Measurements from ENCODE around the gene ACAP1. TPM values are rescaled to one million over a fixed set of nuclear protein-coding genes. Genes with fewer than 3 reads are reported as not detected.
A peak's percentile ranks its signal among the peaks of the same experiment; 100 is the strongest.

Gene ACAP1
- polyA plus RNA-seq, 3 donors from 2014 or later, result 137 to 227 (median 214) TPM

- Mint-ChIP-seq H3K4me3 (peak overlapping the region; percentile 27 to 86 (median 59)), H3K9me3 (no peaks in the 10 kb centered on the region), H3K27me3 (ENCODE audit: low read depth in 3 of 3) (peaks cover 8 to 19% (median 15%) of the 10 kb centered on the region in 3 donors), H3K36me3 (peaks cover 0 to 4% (median 0%) of the 10 kb centered on the region in 3 donors), H3K4me1 (peaks cover 21 to 26% of the 10 kb centered on the region in 2 donors), H3K27ac (peak overlapping the region in 1 of 6 donors; percentile 64)
- DNase-seq, result peak; percentile 65 to 71 (median 69)
Observed at GRCh38 chr17:7296189-7296861, 40.0 kb upstream of the ACAP1 start.

- Mint-ChIP-seq H3K4me1 (peaks cover 14% of the 10 kb centered on the region in 2 donors), H3K4me3 (peak overlapping the region in 1 of 5 donors; percentile 41), H3K36me3 (peaks cover 0 to 6% (median 0%) of the 10 kb centered on the region in 3 donors), H3K27me3 (ENCODE audit: low read depth in 3 of 3) (peaks cover 14 to 25% (median 17%) of the 10 kb centered on the region in 3 donors), H3K9me3 (peaks cover 0 to 2% (median 0%) of the 10 kb centered on the region in 6 donors), H3K27ac (peak overlapping the region in 1 of 6 donors; percentile 14)
- DNase-seq, result no peak
Observed at GRCh38 chr17:7304179-7304578, 32.1 kb upstream of the ACAP1 start.

DNA sequence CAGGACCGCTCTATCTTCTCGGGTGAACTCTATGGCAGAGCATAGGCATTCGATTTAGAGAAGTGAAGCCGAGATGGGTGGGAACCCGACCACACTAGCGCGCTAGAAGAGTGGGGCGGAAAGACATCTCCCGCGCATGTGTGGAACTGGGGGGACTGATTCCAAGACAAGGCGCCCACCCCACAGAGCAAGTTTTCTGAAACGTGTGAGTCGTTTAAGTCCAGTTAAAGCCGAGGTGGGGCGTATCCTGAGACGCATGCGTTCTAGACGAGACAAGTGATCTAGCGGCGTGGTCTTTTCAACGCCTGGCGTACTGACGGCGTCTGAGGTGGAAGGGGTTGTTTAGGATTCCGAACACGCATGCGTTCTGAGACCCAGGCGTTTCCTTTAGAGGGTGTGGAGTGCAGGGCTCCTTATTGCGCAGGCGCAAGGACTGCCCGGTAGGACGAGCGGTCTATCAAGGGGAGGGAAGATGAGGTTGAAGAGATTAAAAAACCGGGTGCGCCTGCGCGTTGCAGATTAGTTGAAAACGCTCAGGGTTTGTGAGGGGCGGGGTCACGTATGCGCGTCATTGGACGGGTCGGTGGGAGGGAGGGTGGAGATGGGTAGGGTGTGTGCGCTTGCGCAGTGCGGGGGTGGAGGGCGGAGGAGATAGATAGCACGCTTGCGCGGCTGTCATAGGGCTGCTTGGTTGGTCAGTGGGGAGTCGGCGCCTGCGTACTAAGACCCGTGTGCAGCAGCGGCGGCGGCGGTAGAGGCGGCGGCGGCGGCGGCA lies 29.2 kb upstream of the ACAP1 start, which contains the start of gene EIF5A:
Gene EIF5A, plus strand, starts transcription at position 718 of the 775 bp plus-strand sequence. CDS start 2,008 bp downstream, outside the sequence.
- Mint-ChIP-seq H3K27me3 (ENCODE audit: low read depth in 3 of 3) (peaks cover 18 to 30% (median 22%) of the 10 kb centered on the region in 3 donors), H3K36me3 (peaks cover 17 to 29% (median 18%) of the 10 kb centered on the region in 3 donors), H3K27ac (peak within 1 kb of the TSS; percentile 96 to 100 (median 99)), H3K4me1 (peaks cover 35 to 41% of the 10 kb centered on the region in 2 donors), H3K9me3 (peaks cover 0 to 2% (median 0%) of the 10 kb centered on the region in 6 donors), H3K4me3 (peak within 1 kb of the TSS; percentile 91 to 97 (median 93))
- DNase-seq, result peak; percentile 100

DNA sequence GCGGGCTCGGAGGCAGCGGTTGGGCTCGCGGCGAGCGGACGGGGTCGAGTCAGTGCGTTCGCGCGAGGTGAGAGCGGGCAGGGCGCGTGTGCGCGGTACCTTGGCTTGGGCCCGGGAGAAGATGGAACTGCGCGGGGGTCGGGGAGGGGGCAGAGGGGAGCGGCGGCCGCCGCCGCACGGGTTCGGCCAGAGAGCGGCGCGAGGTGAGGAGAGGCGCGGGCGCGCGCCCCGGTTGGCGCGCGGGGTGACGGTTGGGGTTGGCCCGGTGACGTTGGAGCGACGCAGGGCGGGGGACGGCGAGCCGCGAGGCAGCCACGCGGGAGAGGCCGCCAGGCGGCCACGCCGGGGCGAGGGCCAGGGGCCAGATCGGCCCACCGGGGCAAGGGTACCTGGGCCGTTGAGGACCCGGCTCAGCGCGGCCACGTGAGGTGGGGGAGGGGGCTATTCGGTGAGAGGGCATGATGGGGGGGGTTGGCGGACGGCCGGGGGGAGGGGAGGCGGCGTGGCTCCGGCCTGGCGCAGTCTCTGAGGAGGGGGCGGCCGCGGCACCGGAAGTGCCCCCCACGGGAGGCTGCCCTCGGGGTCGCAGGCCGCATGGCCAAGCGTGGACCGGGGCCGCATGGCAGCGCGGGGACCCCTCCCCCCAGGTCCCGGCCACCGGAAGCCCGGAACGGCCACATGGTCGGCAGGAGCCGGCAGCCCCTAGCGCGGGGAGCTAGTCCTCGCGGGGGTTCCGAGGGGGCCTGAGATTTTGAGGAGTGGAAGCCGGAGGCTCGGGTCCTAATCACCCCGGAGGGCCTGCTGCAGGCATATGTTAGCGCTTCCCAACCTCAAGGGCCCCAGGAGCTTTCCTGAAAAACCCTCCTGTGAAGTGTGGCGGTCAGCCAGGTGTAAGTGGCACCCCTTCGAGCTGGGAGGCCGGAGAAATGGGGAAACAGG lies 28.4 kb upstream of the ACAP1 start:
- peaks cover 42 to 49% of the 10 kb centered on the region in 2 donors for H3K4me1 Mint-ChIP-seq
- H3K9me3 Mint-ChIP-seq, result peaks cover 0 to 2% (median 0%) of the 10 kb centered on the region in 6 donors
- H3K27ac Mint-ChIP-seq, result peak overlapping the region; percentile 96 to 100 (median 99)
- DNase-seq, result peak in 2 of 3 donors; percentile 23 to 35
- H3K4me3 Mint-ChIP-seq, result peak overlapping the region; percentile 91 to 97 (median 93)
- peaks cover 22 to 31% (median 24%) of the 10 kb centered on the region in 3 donors for H3K27me3 Mint-ChIP-seq (ENCODE audit: low read depth in 3 of 3)
- peaks cover 17 to 34% (median 18%) of the 10 kb centered on the region in 3 donors for H3K36me3 Mint-ChIP-seq

GRCh38 chr17:7308625-7309433 lies 27.5 kb upstream of the ACAP1 start:
- Mint-ChIP-seq H3K27ac (peak overlapping the region; percentile 95 to 100 (median 98)), H3K4me3 (peak overlapping the region; percentile 87 to 97 (median 93)), H3K36me3 (peaks cover 18 to 39% (median 19%) of the 10 kb centered on the region in 3 donors), H3K9me3 (peaks cover 0 to 2% (median 0%) of the 10 kb centered on the region in 6 donors), H3K27me3 (ENCODE audit: low read depth in 3 of 3) (peaks cover 25 to 35% (median 27%) of the 10 kb centered on the region in 3 donors), H3K4me1 (peaks cover 50 to 58% of the 10 kb centered on the region in 2 donors)
- DNase-seq, result peak; percentile 88 to 91 (median 89)

GRCh38 chr17:7309628-7310027 lies 26.7 kb upstream of the ACAP1 start:
- peak overlapping the region; percentile 87 to 97 (median 93) for H3K4me3 Mint-ChIP-seq
- peak overlapping the region; percentile 95 to 100 (median 98) for H3K27ac Mint-ChIP-seq
- H3K27me3 Mint-ChIP-seq (ENCODE audit: low read depth in 3 of 3), result peaks cover 29 to 40% (median 32%) of the 10 kb centered on the region in 3 donors
- H3K36me3 Mint-ChIP-seq, result peaks cover 18 to 39% (median 21%) of the 10 kb centered on the region in 3 donors
- H3K4me1 Mint-ChIP-seq, result peaks cover 58 to 66% of the 10 kb centered on the region in 2 donors
- no peak for DNase-seq
- peaks cover 0 to 2% (median 0%) of the 10 kb centered on the region in 6 donors for H3K9me3 Mint-ChIP-seq

DNA sequence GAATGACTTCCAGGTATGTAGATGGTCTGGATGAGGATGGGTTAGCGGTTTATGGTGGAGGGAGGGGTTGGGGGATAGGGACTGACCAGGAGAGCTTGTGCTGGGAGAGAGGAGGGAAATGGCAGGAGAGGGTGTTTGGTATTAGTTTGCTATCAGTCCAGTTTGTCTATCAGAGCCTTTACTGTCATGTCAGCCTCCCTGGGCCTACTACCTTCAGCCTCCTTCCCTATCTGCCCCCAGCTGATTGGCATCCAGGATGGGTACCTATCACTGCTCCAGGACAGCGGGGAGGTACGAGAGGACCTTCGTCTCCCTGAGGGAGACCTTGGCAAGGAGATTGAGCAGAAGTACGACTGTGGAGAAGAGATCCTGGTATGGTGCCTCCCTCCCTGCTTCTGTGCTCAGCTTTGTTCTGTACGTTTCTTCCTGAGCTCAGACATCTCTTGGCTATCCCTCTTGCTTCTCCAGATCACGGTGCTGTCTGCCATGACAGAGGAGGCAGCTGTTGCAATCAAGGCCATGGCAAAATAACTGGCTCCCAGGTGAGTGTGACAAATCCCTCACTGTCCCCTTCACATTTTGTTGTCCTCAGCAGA lies 25.1 kb upstream of the ACAP1 start:
- Mint-ChIP-seq H3K4me3 (peak overlapping the region in 1 of 5 donors; percentile 27), H3K4me1 (peaks cover 68 to 77% of the 10 kb centered on the region in 2 donors), H3K27ac (peak overlapping the region; percentile 95 to 100 (median 98)), H3K27me3 (ENCODE audit: low read depth in 3 of 3) (peaks cover 33 to 42% (median 34%) of the 10 kb centered on the region in 3 donors), H3K9me3 (peaks cover 0 to 2% (median 0%) of the 10 kb centered on the region in 6 donors), H3K36me3 (peaks cover 18 to 39% (median 21%) of the 10 kb centered on the region in 3 donors)
- DNase-seq, result no peak

GRCh38 chr17:7312432-7313087 lies 23.8 kb upstream of the ACAP1 start:
- DNase-seq, result no peak
- Mint-ChIP-seq H3K36me3 (peaks cover 18 to 41% (median 21%) of the 10 kb centered on the region in 3 donors), H3K4me3 (peak overlapping the region in 4 of 5 donors; percentile 38 to 82 (median 69)), H3K4me1 (peaks cover 66 to 76% of the 10 kb centered on the region in 2 donors), H3K27ac (peak overlapping the region; percentile 84 to 92 (median 90)), H3K27me3 (ENCODE audit: low read depth in 3 of 3) (peaks cover 27 to 34% (median 28%) of the 10 kb centered on the region in 3 donors), H3K9me3 (no peaks in the 10 kb centered on the region)

- H3K36me3 Mint-ChIP-seq, result peaks cover 18 to 45% (median 21%) of the 10 kb centered on the region in 3 donors
- no peaks in the 10 kb centered on the region for H3K9me3 Mint-ChIP-seq
- H3K27me3 Mint-ChIP-seq (ENCODE audit: low read depth in 3 of 3), result peaks cover 27 to 31% (median 28%) of the 10 kb centered on the region in 3 donors
- H3K4me3 Mint-ChIP-seq, result peak overlapping the region; percentile 57 to 82 (median 81)
- peak overlapping the region; percentile 84 to 92 (median 90) for H3K27ac Mint-ChIP-seq
- H3K4me1 Mint-ChIP-seq, result peaks cover 66 to 76% of the 10 kb centered on the region in 2 donors
- DNase-seq, result no peak
Observed at GRCh38 chr17:7313088-7313889, 23.0 kb upstream of the ACAP1 start.

DNA sequence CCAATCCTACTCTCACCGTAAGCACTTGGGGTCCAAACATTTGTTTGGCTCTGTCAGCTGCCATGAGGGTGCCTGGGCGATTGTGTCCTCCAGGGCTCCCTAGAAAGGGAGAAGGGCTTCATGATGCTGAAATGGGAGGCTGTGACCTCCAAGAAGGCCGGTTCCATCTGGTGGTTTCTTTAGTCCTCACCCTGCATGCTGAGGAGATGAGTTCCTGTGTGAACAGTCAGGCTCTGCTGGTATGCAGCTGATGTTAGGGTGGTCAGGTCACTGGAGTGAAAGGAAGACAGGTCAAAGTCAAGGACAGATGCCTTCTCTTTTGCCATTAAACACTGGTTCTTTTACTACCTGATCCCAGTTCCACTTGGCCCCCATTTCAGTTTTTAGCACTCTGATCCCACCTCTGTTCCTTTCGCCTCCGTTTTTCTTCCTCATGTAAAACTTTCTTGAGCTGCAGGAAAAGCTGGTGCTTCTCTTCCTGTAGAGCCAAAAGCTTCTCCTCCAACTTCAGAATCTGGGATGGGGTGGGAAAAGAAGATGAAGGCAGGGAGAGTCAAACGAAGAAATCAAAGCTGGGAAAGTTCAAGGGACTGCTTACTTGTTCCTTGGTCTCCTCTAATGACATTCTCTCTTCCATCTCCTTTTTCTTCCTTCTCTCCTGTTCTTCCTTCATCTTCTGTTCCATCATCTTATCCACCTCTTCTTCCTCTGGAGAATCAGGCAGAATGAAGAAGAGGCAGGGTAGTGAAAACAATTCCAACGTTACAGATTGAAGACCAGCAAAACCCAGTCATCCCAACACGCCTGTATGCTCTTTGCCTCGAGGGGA lies 22.2 kb upstream of the ACAP1 start:
- H3K27me3 Mint-ChIP-seq (ENCODE audit: low read depth in 3 of 3), result peaks cover 20 to 23% (median 21%) of the 10 kb centered on the region in 3 donors
- peak overlapping the region; percentile 89 to 93 (median 91) for H3K27ac Mint-ChIP-seq
- peak overlapping the region; percentile 81 to 82 (median 82) for H3K4me3 Mint-ChIP-seq
- DNase-seq, result no peak
- H3K36me3 Mint-ChIP-seq, result peaks cover 18 to 40% (median 21%) of the 10 kb centered on the region in 3 donors
- H3K4me1 Mint-ChIP-seq, result peaks cover 58 to 67% of the 10 kb centered on the region in 2 donors
- no peaks in the 10 kb centered on the region for H3K9me3 Mint-ChIP-seq
